DOHH2 (cell line): ENCODE results near the gene CASZ1.

ENCODE experiments used
- H3F3A ChIP-seq: fragments of 200-600 bp; sonication (generic), shearing (Covaris generic); 2 replicates; pipeline ENCODE4 v1.6.0; 2016; ENCODE audit warnings: antibody characterized with exemption, mild to moderate bottlenecking; ENCODE audit not compliant: control insufficient read depth, insufficient read depth
- H3K27ac ChIP-seq: fragments of 200-600 bp; sonication (generic); 2 replicates; pipeline ENCODE4 v1.5.1; 2014; ENCODE audit warnings: low read depth, mild to moderate bottlenecking, low read length, moderate library complexity
- H3K27me3 ChIP-seq: fragments of 200-600 bp; sonication (generic); 2 replicates; pipeline ENCODE4 v1.6.1; 2014; ENCODE audit warnings: mild to moderate bottlenecking, low read length, mixed read lengths; ENCODE audit not compliant: control insufficient read depth
- H3K36me3 ChIP-seq: fragments of 200-600 bp; sonication (generic); 2 replicates; pipeline ENCODE4 v1.6.1; 2014; ENCODE audit warnings: mild to moderate bottlenecking, low read length, moderate library complexity, mixed read lengths; ENCODE audit not compliant: control insufficient read depth
- H3K4me1 ChIP-seq: fragments of 200-600 bp; sonication (generic); 2 replicates; pipeline ENCODE4 v1.6.1; 2014; ENCODE audit warnings: mild to moderate bottlenecking, low read length, mixed read lengths; ENCODE audit not compliant: control insufficient read depth
- H3K4me2 ChIP-seq: fragments of 200-600 bp; sonication (generic); 2 replicates; pipeline ENCODE4 v1.6.0; 2014; ENCODE audit warnings: mild to moderate bottlenecking, low read length, moderate library complexity
- H3K4me3 ChIP-seq: fragments of 200-600 bp; sonication (generic); 2 replicates; pipeline ENCODE4 v1.5.1; 2014; ENCODE audit warnings: mild to moderate bottlenecking, low read length, mixed read lengths
- H3K79me2 ChIP-seq: fragments of 200-600 bp; sonication (generic); 2 replicates; pipeline ENCODE4 v1.6.1; 2014; ENCODE audit warnings: mild to moderate bottlenecking, low read length, mixed read lengths; ENCODE audit not compliant: control insufficient read depth
- H3K9me2 ChIP-seq: fragments of 200-600 bp; sonication (generic); replicated peaks from 2 replicates; pipeline ENCODE4 v1.6.1; 2014; ENCODE audit warnings: mild to moderate bottlenecking, low read length, mixed read lengths; ENCODE audit not compliant: control insufficient read depth
- H3K9me3 ChIP-seq: fragments of 200-600 bp; sonication (generic); 2 replicates; pipeline ENCODE4 v1.6.1; 2014; ENCODE audit warnings: antibody characterized with exemption, low read length, mixed read lengths; ENCODE audit not compliant: control insufficient read depth, insufficient read depth
- H4K20me1 ChIP-seq: fragments of 200-600 bp; sonication (generic); 2 replicates; pipeline ENCODE4 v1.6.0; 2014; ENCODE audit warnings: low read depth, mild to moderate bottlenecking, antibody characterized with exemption, low read length, moderate library complexity; ENCODE audit not compliant: control insufficient read depth, insufficient read depth
- CTCF ChIP-seq: fragments of 200-600 bp; sonication (generic); IDR thresholded peaks from one replicate; pipeline ENCODE4 v1.5.1; 2014; ENCODE audit warnings: antibody characterized with exemption, mild to moderate bottlenecking, low read depth, low read length; ENCODE audit not compliant: poor library complexity, severe bottlenecking
- EZH2phosphoT487 ChIP-seq: fragments of 200-600 bp; sonication (generic); IDR thresholded peaks from 2 replicates; pipeline ENCODE4 v1.6.1; 2017; ENCODE audit warnings: borderline replicate concordance, mild to moderate bottlenecking, antibody characterized with exemption, low read length, moderate library complexity, mixed read lengths

Gene CASZ1

GRCh38 chr1:10709646-10710045 lies 86.8 kb downstream of the CASZ1 start:
- Histone ChIP-seq H3K4me2 (no peak overlapping the region), H3K4me3 (no peak overlapping the region), H3K27me3 (no peaks in the 10 kb centered on the region)

GRCh38 chr1:10709165-10709564 lies 87.3 kb downstream of the CASZ1 start:
- Histone ChIP-seq H4K20me1 (no peaks in the 10 kb centered on the region), H3K9me2 (no peaks in the 10 kb centered on the region), H3K4me3 (no peak overlapping the region), H3K36me3 (no peaks in the 10 kb centered on the region), H3K4me2 (no peak overlapping the region), H3K79me2 (no peaks in the 10 kb centered on the region), H3F3A (no peaks in the 10 kb centered on the region), H3K4me1 (no peaks in the 10 kb centered on the region), H3K27me3 (no peaks in the 10 kb centered on the region), H3K9me3 (no peaks in the 10 kb centered on the region), H3K27ac (no peak overlapping the region)
- TF ChIP-seq CTCF (no peak), EZH2phosphoT487 (no peak)

More at GRCh38 chr1:10709646-10710045, 86.8 kb downstream of the CASZ1 start:
- Histone ChIP-seq H3K9me3 (no peaks in the 10 kb centered on the region), H3F3A (no peaks in the 10 kb centered on the region), H4K20me1 (no peaks in the 10 kb centered on the region), H3K27ac (no peak overlapping the region), H3K4me1 (no peaks in the 10 kb centered on the region), H3K79me2 (no peaks in the 10 kb centered on the region), H3K9me2 (no peaks in the 10 kb centered on the region), H3K36me3 (no peaks in the 10 kb centered on the region)
- TF ChIP-seq CTCF (no peak), EZH2phosphoT487 (no peak)

GRCh38 chr1:10708757-10709156 lies 87.7 kb downstream of the CASZ1 start:
- Histone ChIP-seq H3K4me1 (no peaks in the 10 kb centered on the region), H3K27ac (no peak overlapping the region), H3K36me3 (no peaks in the 10 kb centered on the region), H3K9me3 (no peaks in the 10 kb centered on the region), H3K4me3 (no peak overlapping the region), H3K79me2 (no peaks in the 10 kb centered on the region), H4K20me1 (no peaks in the 10 kb centered on the region), H3K4me2 (no peak overlapping the region), H3K9me2 (no peaks in the 10 kb centered on the region), H3F3A (no peaks in the 10 kb centered on the region), H3K27me3 (no peaks in the 10 kb centered on the region)
- TF ChIP-seq CTCF, result no peak
- TF ChIP-seq EZH2phosphoT487, result no peak

GRCh38 chr1:10707208-10707607 lies 89.2 kb downstream of the CASZ1 start:
- Histone ChIP-seq H3K9me2 (no peaks in the 10 kb centered on the region), H3K9me3 (no peaks in the 10 kb centered on the region), H3K4me1 (no peaks in the 10 kb centered on the region), H3K79me2 (no peaks in the 10 kb centered on the region), H3K27ac (no peak overlapping the region), H3K27me3 (no peaks in the 10 kb centered on the region), H3K4me2 (no peak overlapping the region), H4K20me1 (no peaks in the 10 kb centered on the region), H3F3A (no peaks in the 10 kb centered on the region), H3K36me3 (no peaks in the 10 kb centered on the region), H3K4me3 (no peak overlapping the region)
- TF ChIP-seq EZH2phosphoT487, result no peak
- no peak for TF ChIP-seq CTCF
